IMR-90 (cell line): ENCODE data around the gene TSPAN14. TPM values are rescaled to one million over a fixed set of nuclear protein-coding genes. Genes with fewer than 3 reads are reported as not detected.

ENCODE experiments used
- ATAC-seq: fragments of 200-7000 bp; cut with Tn5 transposase; 2 replicates; pipeline ENCODE4 v1.9.1; 2020; ENCODE audit warnings: low read depth, mild to moderate bottlenecking, moderate library complexity
- BruUV-seq: library from RNA; stranded (reverse); fragments of 400-500 nt; replicated peaks from 2 replicates; lab custom pipeline; 2021; lab: Mats Ljungman, UMichigan
- CTCF ChIA-PET: fragments of 300-600 bp; formaldehyde crosslinking; extraction: SDS; loops from one replicate; lab custom pipeline; 2021; ENCODE audit warnings: antibody characterized with exemption; lab: Yijun Ruan, JAX
- POLR2A ChIA-PET: fragments of 300-600 bp; sonication (Branson Sonifier 250); formaldehyde crosslinking; loops from one replicate; lab custom pipeline; 2022; ENCODE audit warnings: antibody characterized with exemption; ENCODE audit not compliant: unreplicated experiment; lab: Charles Lee
- DNase-seq: peaks from one replicate; pipeline ENCODE4 v3.0.0; 2013
- H2AFZ ChIP-seq: replicated peaks from 2 replicates; pipeline ENCODE3; 2013; ENCODE audit warnings: low read length, mild to moderate bottlenecking; ENCODE audit not compliant: poor library complexity
- H2AK5ac ChIP-seq: 2 replicates; pipeline ENCODE4 v1.6.1; 2013; ENCODE audit warnings: low read depth, low read length, inconsistent platforms
- H2AK9ac ChIP-seq: replicated peaks from 2 replicates; pipeline ENCODE3; 2013; ENCODE audit warnings: mild to moderate bottlenecking, low read depth, low read length, moderate library complexity; ENCODE audit not compliant: poor library complexity
- H2BK120ac ChIP-seq: 2 replicates; pipeline ENCODE4 v1.6.1; 2013; ENCODE audit warnings: low read depth, low read length, inconsistent platforms
- H2BK15ac ChIP-seq: 3 replicates; pipeline ENCODE4 v1.6.1; 2013; ENCODE audit warnings: low read depth, low read length, inconsistent platforms
- H2BK20ac ChIP-seq: 2 replicates; pipeline ENCODE4 v1.6.1; 2013; ENCODE audit warnings: low read depth, mild to moderate bottlenecking, inconsistent platforms, low read length, moderate library complexity
- H2BK5ac ChIP-seq: 2 replicates; pipeline ENCODE4 v1.6.1; 2013; ENCODE audit warnings: mild to moderate bottlenecking, low read depth, low read length, inconsistent platforms; ENCODE audit not compliant: poor library complexity, severe bottlenecking
- H3K14ac ChIP-seq: replicated peaks from 2 replicates; pipeline ENCODE4 v1.6.1; 2013; ENCODE audit warnings: low read depth, low read length, inconsistent platforms
- H3K18ac ChIP-seq: 2 replicates; pipeline ENCODE4 v1.6.1; 2013; ENCODE audit warnings: low read depth, low read length, control low read depth
- H3K23ac ChIP-seq: 2 replicates; pipeline ENCODE4 v1.6.1; 2013; ENCODE audit warnings: low read depth, low read length, inconsistent platforms
- H3K27ac ChIP-seq: 2 replicates; pipeline ENCODE4 v1.5.1; 2013; ENCODE audit warnings: mild to moderate bottlenecking, control low read depth, low read length; ENCODE audit not compliant: insufficient read depth
- H3K27me3 ChIP-seq: 2 replicates; pipeline ENCODE4 v1.6.1; 2013; ENCODE audit warnings: low read length; ENCODE audit not compliant: control insufficient read depth, insufficient read depth
- H3K36me3 ChIP-seq: 2 replicates; pipeline ENCODE4 v1.6.1; 2013; ENCODE audit warnings: low read length, mixed read lengths; ENCODE audit not compliant: control insufficient read depth, insufficient read depth
- H3K4ac ChIP-seq: 2 replicates; pipeline ENCODE4 v1.6.1; 2013; ENCODE audit warnings: low read depth, low read length, inconsistent platforms
- H3K4me1 ChIP-seq: 2 replicates; pipeline ENCODE4 v1.6.1; 2013; ENCODE audit warnings: low read length, mixed read lengths; ENCODE audit not compliant: control insufficient read depth, insufficient read depth
- H3K4me2 ChIP-seq: 2 replicates; pipeline ENCODE4 v1.6.1; 2013; ENCODE audit warnings: low read depth, mild to moderate bottlenecking, control low read depth, low read length, moderate library complexity
- H3K4me3 ChIP-seq: 2 replicates; pipeline ENCODE4 v1.5.1; 2013; ENCODE audit warnings: low read depth, mild to moderate bottlenecking, control low read depth, low read length, moderate library complexity; ENCODE audit not compliant: insufficient read depth
- H3K56ac ChIP-seq: 2 replicates; pipeline ENCODE4 v1.6.1; 2013; ENCODE audit warnings: low read length, inconsistent platforms; ENCODE audit not compliant: insufficient read depth; ENCODE audit errors: extremely low read depth
- H3K79me1 ChIP-seq, 2 experiments: 2 replicates each; pipeline ENCODE4 v1.6.1; 2013; ENCODE audit warnings: low read length in 2 of 2, inconsistent platforms in 1 of 2, low read depth in 1 of 2
- H3K9ac ChIP-seq: 2 replicates; pipeline ENCODE4 v1.6.1; 2013; ENCODE audit warnings: low read depth, low read length, control low read depth
- H3K9me1 ChIP-seq: 2 replicates; pipeline ENCODE4 v1.6.1; 2013; ENCODE audit warnings: low read length, inconsistent platforms; ENCODE audit not compliant: insufficient read depth
- H3K9me3 ChIP-seq: 2 replicates; pipeline ENCODE4 v1.6.1; 2013; ENCODE audit warnings: low read length; ENCODE audit not compliant: control insufficient read depth, insufficient read depth
- H4K20me1 ChIP-seq: 2 replicates; pipeline ENCODE4 v1.6.1; 2013; ENCODE audit warnings: low read length, inconsistent platforms; ENCODE audit not compliant: insufficient read depth
- H4K5ac ChIP-seq: 2 replicates; pipeline ENCODE4 v1.6.1; 2013; ENCODE audit warnings: mild to moderate bottlenecking, low read depth, low read length, control low read depth
- H4K8ac ChIP-seq, 2 experiments: 2 replicates each; pipeline ENCODE4 v1.6.1; 2013; ENCODE audit warnings: low read depth in 2 of 2, low read length in 2 of 2, control low read depth in 1 of 2, inconsistent platforms in 1 of 2
- H4K91ac ChIP-seq: 2 replicates; pipeline ENCODE4 v1.6.1; 2013; ENCODE audit warnings: low read depth, low read length, inconsistent platforms; ENCODE audit not compliant: insufficient read depth
- BHLHE40 ChIP-seq: fragments of 150-350 bp; IDR thresholded peaks from 2 replicates; pipeline ENCODE4 v1.6.1; 2016; ENCODE audit warnings: mild to moderate bottlenecking, low read depth, low read length
- CEBPB ChIP-seq: IDR thresholded peaks from 2 replicates; pipeline ENCODE4 v1.6.1; 2012; ENCODE audit warnings: low read depth, low read length, improper control_type of control experiment
- CHD1 ChIP-seq: IDR thresholded peaks from 2 replicates; pipeline ENCODE4 v1.6.1; 2012; ENCODE audit warnings: low read depth, low read length, improper control_type of control experiment
- CTCF ChIP-seq: conservative IDR thresholded peaks from 2 replicates; pipeline ENCODE4 v1.5.1; 2012; ENCODE audit warnings: mild to moderate bottlenecking, low read depth, low read length, improper control_type of control experiment
- FOS ChIP-seq: fragments of 150-350 bp; IDR thresholded peaks from 2 replicates; pipeline ENCODE4 v1.6.1; 2016; ENCODE audit warnings: low read depth, low read length
- MAFK ChIP-seq: IDR thresholded peaks from 2 replicates; pipeline ENCODE4 v1.6.1; 2012; ENCODE audit warnings: low read depth, low read length, improper control_type of control experiment
- MAZ ChIP-seq: IDR thresholded peaks from 2 replicates; pipeline ENCODE4 v1.6.1; 2012; ENCODE audit warnings: low read depth, mild to moderate bottlenecking, low read length, improper control_type of control experiment, moderate library complexity, borderline replicate concordance
- MXI1 ChIP-seq: IDR thresholded peaks from 2 replicates; pipeline ENCODE4 v1.6.1; 2012; ENCODE audit warnings: low read depth, mild to moderate bottlenecking, low read length, moderate library complexity, borderline replicate concordance
- NFE2L2 ChIP-seq: fragments of 150-350 bp; IDR thresholded peaks from 2 replicates; pipeline ENCODE4 v1.6.1; 2016; ENCODE audit warnings: low read depth, mild to moderate bottlenecking, low read length
- POLR2A ChIP-seq: IDR thresholded peaks from 2 replicates; pipeline ENCODE4 v1.6.1; 2012; ENCODE audit warnings: mild to moderate bottlenecking, low read depth, low read length
- RAD21 ChIP-seq: IDR thresholded peaks from 2 replicates; pipeline ENCODE4 v1.6.1; 2012; ENCODE audit warnings: low read length, improper control_type of control experiment
- RCOR1 ChIP-seq: IDR thresholded peaks from 2 replicates; pipeline ENCODE4 v1.6.1; 2012; ENCODE audit warnings: mild to moderate bottlenecking, low read length, improper control_type of control experiment; ENCODE audit not compliant: insufficient replicate concordance
- RFX5 ChIP-seq: IDR thresholded peaks from 2 replicates; pipeline ENCODE4 v1.8.0; 2012; ENCODE audit warnings: low read depth, mild to moderate bottlenecking, low read length, moderate library complexity
- SMC3 ChIP-seq: fragments of 150-350 bp; IDR thresholded peaks from 2 replicates; pipeline ENCODE4 v1.6.1; 2016; ENCODE audit warnings: low read depth, mild to moderate bottlenecking, antibody characterized with exemption, low read length, moderate library complexity
- WGBS, 2 experiments: methylation state at CpG; one replicate each; pipeline versions ENCODE4 v1.1.5 to v1.1.7; 2013; ENCODE audit warnings: missing lambda C conversion rate in 2 of 2; ENCODE audit not compliant: insufficient read length in 1 of 2; ENCODE audit errors: extremely low coverage in 2 of 2; 5-methylcytosine and 5-hydroxymethylcytosine counted together
- dilution Hi-C: fragments of 300-500 bp; cut with HindIII; formaldehyde crosslinking; loops from one replicate; pipeline ENCODE4 v1.14.3; 2018; ENCODE audit warnings: low sequenced_read_pairs; ENCODE audit not compliant: unreplicated experiment
- in situ Hi-C: fragments of 300-500 bp; cut with MboI; formaldehyde crosslinking; loops from 3 replicates; pipeline ENCODE4 v1.14.3; 2019; ENCODE audit warnings: low sequenced_read_pairs, inconsistent platforms, mixed read lengths
- intact Hi-C: fragments of 100-400 bp; cut with micrococcal nuclease; formaldehyde crosslinking; loops from 2 replicates; pipeline ENCODE4 v1.10.0; 2022
- polyA plus RNA-seq, 3 experiments: library from polyadenylated mRNA; depleted of rRNA; stranded (reverse); fragments of >200 nt; gene quantifications; 2 replicates each; pipeline ENCODE4 v1.2.3, GENCODE V29; 2012; ENCODE audit warnings: low replicate concordance in 1 of 3
- total RNA-seq: library from RNA; depleted of rRNA; stranded (reverse); fragments of >200 nt; gene quantifications from 2 replicates; pipeline ENCODE4 v1.2.3, GENCODE V29; 2012
- TF ChIP-seq, protein P1 (sequence below): fragments of 150-350 bp; IDR thresholded peaks from 2 replicates; pipeline ENCODE4 v1.6.1; 2016; ENCODE audit warnings: low read depth, mild to moderate bottlenecking, low read length, moderate library complexity, borderline replicate concordance
- TF ChIP-seq, protein P2 (sequence below): fragments of 150-350 bp; IDR thresholded peaks from 2 replicates; pipeline ENCODE4 v1.6.1; 2017; ENCODE audit warnings: mild to moderate bottlenecking, antibody characterized with exemption, low read length, low read depth

The TSPAN14 gene
- total and polyA plus RNA-seq, 2 of the 4 experiments (the other 2 are of a cell fraction), result 18.5 to 43.0 TPM

GRCh38 chr10:80535671-80536360, 81.7 kb downstream of the TSPAN14 start:
- H3K27me3 ChIP-seq, result peaks cover 6% of the 10 kb centered on the region
- no peak overlapping the region for H3K9ac ChIP-seq

More at GRCh38 chr10:80535671-80536360, 81.7 kb downstream of the TSPAN14 start:
- intact Hi-C loops, result no loop called here
- H3K9me1 ChIP-seq, result no peaks in the 10 kb centered on the region
- no peak overlapping the region for H2AK5ac ChIP-seq
- no peak overlapping the region for H4K91ac ChIP-seq
- H4K5ac ChIP-seq, result no peak overlapping the region
- POLR2A ChIA-PET, result no interaction called here
- no peak overlapping the region for H3K4me3 ChIP-seq
- no peak for DNase-seq
- no peak for ATAC-seq
- H3K79me1 ChIP-seq, result no peaks in the 10 kb centered on the region
- in situ Hi-C loops, result no loop called here
- no TSS peak for BruUV-seq
- H3K4ac ChIP-seq, result no peak overlapping the region
- H3K14ac ChIP-seq, result no peak overlapping the region
- 51% methylated on average over 41 of the region's 50 CpGs; no CpG with 5 or more reads in 1 of the 2 experiments for WGBS, 2 experiments
- no peak overlapping the region for H3K18ac ChIP-seq
- H3K4me1 ChIP-seq, result no peaks in the 10 kb centered on the region
- no peak overlapping the region for H3K23ac ChIP-seq
- H3K36me3 ChIP-seq, result no peaks in the 10 kb centered on the region
- no peak overlapping the region for H2BK120ac ChIP-seq
- no peak overlapping the region for H3K27ac ChIP-seq
- no peak overlapping the region for H2AK9ac ChIP-seq
- no peak overlapping the region for H3K56ac ChIP-seq
- H3K4me2 ChIP-seq, result no peak overlapping the region
- H2BK15ac ChIP-seq, result no peak overlapping the region
- CTCF ChIA-PET, result no interaction called here
- H4K20me1 ChIP-seq, result no peaks in the 10 kb centered on the region
- no peak overlapping the region for H4K8ac ChIP-seq
- H2AFZ ChIP-seq, result peak overlapping the region; percentile 66
- no peak overlapping the region for H2BK5ac ChIP-seq
- dilution Hi-C loops, result no loop called here
- no peaks in the 10 kb centered on the region for H3K9me3 ChIP-seq
- TF ChIP-seq NFE2L2 (no peak), RCOR1 (no peak), FOS (no peak), CTCF (no peak), RAD21 (no peak), MXI1 (no peak), CHD1 (no peak), CEBPB (no peak), SMC3 (no peak), MAZ (no peak), RFX5 (no peak), POLR2A (no peak), MAFK (no peak), BHLHE40 (no peak)
- TF ChIP-seq, protein P1, sequence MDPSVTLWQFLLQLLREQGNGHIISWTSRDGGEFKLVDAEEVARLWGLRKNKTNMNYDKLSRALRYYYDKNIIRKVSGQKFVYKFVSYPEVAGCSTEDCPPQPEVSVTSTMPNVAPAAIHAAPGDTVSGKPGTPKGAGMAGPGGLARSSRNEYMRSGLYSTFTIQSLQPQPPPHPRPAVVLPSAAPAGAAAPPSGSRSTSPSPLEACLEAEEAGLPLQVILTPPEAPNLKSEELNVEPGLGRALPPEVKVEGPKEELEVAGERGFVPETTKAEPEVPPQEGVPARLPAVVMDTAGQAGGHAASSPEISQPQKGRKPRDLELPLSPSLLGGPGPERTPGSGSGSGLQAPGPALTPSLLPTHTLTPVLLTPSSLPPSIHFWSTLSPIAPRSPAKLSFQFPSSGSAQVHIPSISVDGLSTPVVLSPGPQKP, result no peak
- TF ChIP-seq, protein P2, sequence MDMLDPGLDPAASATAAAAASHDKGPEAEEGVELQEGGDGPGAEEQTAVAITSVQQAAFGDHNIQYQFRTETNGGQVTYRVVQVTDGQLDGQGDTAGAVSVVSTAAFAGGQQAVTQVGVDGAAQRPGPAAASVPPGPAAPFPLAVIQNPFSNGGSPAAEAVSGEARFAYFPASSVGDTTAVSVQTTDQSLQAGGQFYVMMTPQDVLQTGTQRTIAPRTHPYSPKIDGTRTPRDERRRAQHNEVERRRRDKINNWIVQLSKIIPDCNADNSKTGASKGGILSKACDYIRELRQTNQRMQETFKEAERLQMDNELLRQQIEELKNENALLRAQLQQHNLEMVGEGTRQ, result no peak
- H2BK20ac ChIP-seq, result no peak overlapping the region
